ENCODE data around the gene AP1M1. TPM values are rescaled to one million over a fixed set of nuclear protein-coding genes. Genes with fewer than 3 reads are reported as not detected.
A peak's percentile ranks its signal among the peaks of the same experiment; 100 is the strongest.

Gene AP1M1
- total RNA-seq, 1 experiment from 2014 or later: 27.7 TPM

GRCh38 chr19:16232127-16232526 lies 34.4 kb downstream of the AP1M1 start (continued):
- TF ChIP-seq CTCF (IDR thresholded peaks at IDR 0.05) (no peak), FOXP4 (CRISPR knock-in tag; IDR thresholded peaks at IDR 0.05) (no peak), NR2C2 (CRISPR knock-in tag; IDR thresholded peaks at IDR 0.05) (no peak)

GRCh38 chr19:16232568-16232967 lies 34.9 kb downstream of the AP1M1 start:
- TF ChIP-seq ZNF416 (CRISPR knock-in tag; IDR thresholded peaks at IDR 0.05): no peak
- no peak for TF ChIP-seq ZBTB21 (CRISPR knock-in tag; IDR thresholded peaks at IDR 0.05; ENCODE audit: borderline replicate concordance)
- TF ChIP-seq OVOL2 (CRISPR knock-in tag; IDR thresholded peaks at IDR 0.05; ENCODE audit: borderline replicate concordance): no peak
- TF ChIP-seq ZSCAN18 (CRISPR knock-in tag; IDR thresholded peaks at IDR 0.05): no peak
- TF ChIP-seq SMAD4 (CRISPR knock-in tag; IDR thresholded peaks at IDR 0.05): no peak
- TF ChIP-seq AR (CRISPR knock-in tag; IDR thresholded peaks at IDR 0.05): no peak
- no peak for TF ChIP-seq RELA (CRISPR knock-in tag; IDR thresholded peaks at IDR 0.05; ENCODE audit: borderline replicate concordance)
- no peak for TF ChIP-seq E2F1 (CRISPR knock-in tag; IDR thresholded peaks at IDR 0.05)
- no peak for TF ChIP-seq MYBL2 (CRISPR knock-in tag; IDR thresholded peaks at IDR 0.05)
- no peak for TF ChIP-seq USF2 (CRISPR knock-in tag; IDR thresholded peaks at IDR 0.05)
- no peak for TF ChIP-seq NR1H2 (CRISPR knock-in tag; IDR thresholded peaks at IDR 0.05)
- no peak for TF ChIP-seq PRDM15 (CRISPR knock-in tag; IDR thresholded peaks at IDR 0.05)
- no peak for TF ChIP-seq ZNF232 (CRISPR knock-in tag; IDR thresholded peaks at IDR 0.05)
- TF ChIP-seq PREB (CRISPR knock-in tag; IDR thresholded peaks at IDR 0.05; ENCODE audit: borderline replicate concordance): no peak
- no peak for TF ChIP-seq ZMAT4 (CRISPR knock-in tag; IDR thresholded peaks at IDR 0.05)
- H3K4me3 Mint-ChIP-seq: no peak overlapping the region
- H3K27me3 Mint-ChIP-seq (ENCODE audit: low read depth): no peaks in the 10 kb centered on the region; the same call in 1 of the 2 replicates
- no peak overlapping the region for H3K27ac Mint-ChIP-seq
- no peaks in the 10 kb centered on the region for H3K9me3 Mint-ChIP-seq
- CTCF ChIA-PET: interaction anchor here (0.6 to 1.1 kb wide), 2 partner anchors 14 to 144 kb away, joined by 3 to 5 read pairs; no protein-coding TSS in a partner anchor
- peaks cover 5% of the 10 kb centered on the region; the same call in 1 of the 2 replicates for H3K36me3 Mint-ChIP-seq
- POLR2A ChIA-PET: no interaction called here
- H3K4me1 Mint-ChIP-seq: no peaks in the 10 kb centered on the region
- DNase-seq (ENCODE audit: low spot score) (no peak), ATAC-seq (peak; percentile 51; the same call in 1 of the 2 replicates)
